GM19372 (cell line): ENCODE measurements around the gene CRABP2.

Experiments
- ATAC-seq: cut with Tn5 transposase; IDR thresholded peaks from one replicate; pipeline ENCODE4 v1.9.1; 2021; ENCODE audit warnings: mild to moderate bottlenecking, low read depth, moderate library complexity; ENCODE audit not compliant: unreplicated experiment

Gene CRABP2

DNA sequence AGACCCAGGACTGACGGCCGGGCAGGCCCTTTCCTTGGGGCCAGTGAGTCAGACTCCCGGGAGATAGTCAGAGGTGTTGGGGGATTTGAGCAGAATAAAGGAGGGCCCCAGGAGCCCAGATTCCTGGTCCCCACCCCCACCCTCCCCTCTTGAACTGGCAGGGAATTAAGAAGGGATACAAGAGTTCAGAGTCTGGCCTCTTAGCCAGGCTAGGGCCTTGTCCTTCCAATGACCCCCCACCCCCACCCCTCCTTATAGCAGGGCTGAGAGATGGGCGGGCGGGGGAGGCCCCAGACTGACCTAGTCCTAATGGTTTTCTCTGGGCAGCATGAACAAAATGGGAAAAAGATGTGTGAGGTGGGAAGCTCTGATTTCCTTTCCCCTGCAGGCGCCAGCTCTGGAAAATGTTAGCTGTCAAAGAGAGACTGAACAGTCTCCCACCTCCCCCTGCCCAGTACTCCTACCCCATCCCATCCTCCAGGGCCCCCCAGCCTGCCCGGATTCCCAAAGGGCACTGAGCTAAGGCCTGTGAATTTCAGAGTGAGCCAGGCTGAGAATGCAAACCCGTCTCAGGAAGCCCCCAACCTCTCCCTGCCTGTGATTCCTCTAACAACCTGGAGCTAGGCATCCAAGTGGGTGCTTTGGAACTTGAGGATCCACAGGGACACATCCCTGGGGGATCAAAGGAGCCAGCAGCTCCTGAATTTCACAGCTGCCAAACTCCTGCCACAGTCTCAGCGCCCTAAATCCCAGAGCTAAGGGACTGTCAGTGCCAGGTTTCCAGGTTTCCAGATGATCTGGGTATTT is 5.8 kb upstream of the CRABP2 start:
- ATAC-seq, result no peak

DNA sequence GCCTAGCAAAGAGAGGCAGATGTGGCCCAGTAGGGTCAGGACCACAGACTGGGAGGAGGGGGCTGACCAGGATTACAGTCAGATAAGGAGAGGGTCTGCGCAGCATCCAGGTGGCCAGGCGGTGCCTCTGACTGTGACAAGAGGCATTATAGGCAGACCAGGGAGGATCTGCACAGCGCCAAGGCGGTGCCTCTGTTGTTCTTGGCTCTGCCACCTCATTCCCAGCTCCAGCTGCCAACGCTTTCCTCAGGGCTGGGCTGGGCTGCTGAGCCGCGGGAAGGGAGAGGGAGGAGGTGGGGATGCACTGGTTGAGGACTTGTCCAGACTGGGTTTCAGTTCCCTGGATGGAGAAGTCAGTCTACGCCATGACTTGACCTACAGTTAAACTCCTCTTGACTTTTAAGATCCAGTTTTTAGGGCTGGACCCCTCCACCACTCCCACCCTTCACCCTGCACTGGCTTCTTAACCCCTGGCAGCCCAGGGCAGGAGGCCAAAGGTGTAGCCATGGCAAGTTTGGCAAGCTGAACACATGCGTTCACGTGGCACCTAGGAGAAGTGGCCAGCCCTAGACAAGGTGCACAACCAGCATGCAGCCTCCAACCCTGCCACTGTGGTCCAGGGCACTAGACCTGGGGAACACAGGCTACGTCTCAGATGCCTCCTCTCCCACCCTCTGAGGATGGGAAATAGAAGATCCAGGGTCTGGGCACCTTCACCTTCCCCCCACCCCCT is 4.5 kb upstream of the CRABP2 start:
- ATAC-seq, result no peak

DNA sequence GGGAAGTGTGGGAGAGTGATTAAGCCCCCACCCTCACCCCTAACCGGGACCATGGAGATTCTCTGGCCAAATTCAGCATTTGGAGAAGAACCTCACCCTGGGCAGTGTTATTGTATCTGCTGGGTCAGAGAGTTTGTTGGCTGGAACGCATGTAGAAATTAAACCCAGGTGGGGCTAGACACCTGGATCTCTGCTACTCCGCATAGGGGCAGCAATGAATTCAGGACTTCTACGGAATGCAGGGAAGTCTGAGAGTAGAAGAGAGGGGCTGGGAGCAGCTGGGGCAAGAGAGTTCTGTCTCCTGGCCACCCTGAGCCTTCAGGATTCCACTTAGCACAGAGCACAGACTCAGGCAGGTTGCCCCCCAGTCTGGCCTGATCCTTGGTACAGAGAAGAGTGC is 3.6 kb upstream of the CRABP2 start:
- no peak for ATAC-seq

DNA sequence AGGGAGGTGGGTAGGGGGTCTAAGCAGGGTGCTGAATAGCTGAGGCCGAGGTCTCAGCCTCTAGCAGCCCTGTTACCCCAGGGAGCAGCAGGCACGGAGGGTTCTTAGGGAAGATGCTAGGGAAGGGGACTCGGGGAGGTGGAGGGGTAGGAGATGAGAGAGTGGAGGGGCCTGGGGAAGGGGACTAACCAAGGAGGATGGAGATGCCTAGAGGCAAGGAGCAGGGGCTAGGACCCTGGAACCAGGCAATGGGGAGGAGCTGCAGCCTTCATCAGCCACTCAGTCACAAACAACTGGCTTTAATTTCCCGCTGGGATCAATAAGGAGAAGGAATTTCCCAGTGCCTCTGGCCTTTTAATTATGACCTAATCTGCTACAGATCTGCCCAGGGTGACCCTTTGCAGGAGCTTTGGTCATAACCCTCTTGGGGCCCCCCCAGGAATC is 2.9 kb upstream of the CRABP2 start:
- ATAC-seq, result no peak

DNA sequence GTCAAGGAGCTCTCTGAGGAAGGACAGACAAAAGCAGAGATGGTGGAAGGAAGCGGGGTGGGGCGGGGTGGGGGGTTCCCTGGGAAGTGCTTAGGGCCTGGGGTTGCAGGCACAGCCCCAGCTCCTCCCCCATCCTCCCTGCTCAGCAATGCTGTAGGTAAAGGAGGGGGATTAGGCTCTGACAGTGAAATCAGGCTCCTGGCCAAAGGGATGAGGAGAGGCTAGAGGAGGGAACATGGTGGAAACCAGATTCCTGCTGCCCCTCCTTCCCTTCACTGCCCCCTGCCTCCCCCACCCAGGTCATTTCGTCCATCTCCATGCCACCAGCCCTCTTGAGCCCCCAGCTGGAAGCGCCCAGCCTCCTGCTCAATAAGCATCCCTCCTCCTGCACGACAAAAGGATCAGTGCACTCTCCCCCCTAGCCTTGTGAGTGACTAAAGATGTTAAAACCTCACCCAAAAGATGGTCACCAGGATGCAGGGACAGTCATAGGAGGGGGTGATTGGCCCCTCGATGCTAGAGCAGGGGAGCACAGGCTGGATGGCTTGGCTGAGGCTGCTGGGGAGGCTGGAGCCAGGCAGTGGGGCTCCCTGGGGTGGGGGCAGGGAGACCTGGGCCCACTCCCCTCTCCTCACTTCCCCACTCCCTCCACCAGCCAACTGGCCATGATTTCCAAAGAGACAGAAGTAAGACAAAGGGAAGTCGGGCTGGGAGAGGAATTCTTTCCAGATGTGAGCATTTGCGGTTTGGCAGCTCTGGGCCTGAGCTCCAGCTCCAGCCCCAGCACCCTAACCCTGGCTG is 2.2 kb upstream of the CRABP2 start:
- no peak for ATAC-seq

DNA sequence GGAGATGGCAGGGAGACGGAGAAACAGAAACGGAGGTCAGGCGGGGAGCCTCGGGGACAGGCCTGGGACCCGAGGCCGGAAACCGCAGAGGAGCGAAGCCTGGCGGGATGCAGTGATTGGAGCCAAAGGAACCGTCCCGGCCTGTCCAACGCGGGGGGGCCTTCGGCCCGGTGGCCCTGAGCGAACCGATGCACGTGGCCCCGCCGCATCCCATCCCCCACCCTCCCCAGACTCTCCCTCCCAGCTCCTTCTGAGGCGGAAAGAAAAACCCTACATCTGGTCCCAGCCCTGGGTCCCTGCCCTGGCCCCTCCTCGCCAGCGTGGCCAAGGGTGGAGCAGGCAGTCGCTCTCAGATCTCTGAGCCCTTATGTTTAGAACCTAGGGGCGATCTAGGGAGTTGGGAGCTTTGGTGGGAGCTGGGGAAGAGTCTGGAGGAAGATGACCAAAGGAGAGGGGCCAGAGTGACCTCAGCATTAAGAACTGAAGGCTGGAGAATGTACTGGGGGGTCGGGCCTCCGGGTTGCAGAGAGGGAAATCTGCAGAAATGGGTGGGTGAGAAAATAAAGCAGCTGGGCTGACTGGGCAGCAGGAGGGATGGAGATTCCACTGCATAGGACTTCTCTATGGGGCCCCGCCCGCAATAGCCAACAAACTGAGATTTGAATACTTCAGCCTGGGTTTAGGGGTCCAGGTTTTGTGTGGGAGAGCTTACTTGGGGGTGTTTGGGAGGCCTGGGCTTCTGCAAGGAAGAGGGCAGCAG is 1.5 kb upstream of the CRABP2 start:
- no peak for ATAC-seq

DNA sequence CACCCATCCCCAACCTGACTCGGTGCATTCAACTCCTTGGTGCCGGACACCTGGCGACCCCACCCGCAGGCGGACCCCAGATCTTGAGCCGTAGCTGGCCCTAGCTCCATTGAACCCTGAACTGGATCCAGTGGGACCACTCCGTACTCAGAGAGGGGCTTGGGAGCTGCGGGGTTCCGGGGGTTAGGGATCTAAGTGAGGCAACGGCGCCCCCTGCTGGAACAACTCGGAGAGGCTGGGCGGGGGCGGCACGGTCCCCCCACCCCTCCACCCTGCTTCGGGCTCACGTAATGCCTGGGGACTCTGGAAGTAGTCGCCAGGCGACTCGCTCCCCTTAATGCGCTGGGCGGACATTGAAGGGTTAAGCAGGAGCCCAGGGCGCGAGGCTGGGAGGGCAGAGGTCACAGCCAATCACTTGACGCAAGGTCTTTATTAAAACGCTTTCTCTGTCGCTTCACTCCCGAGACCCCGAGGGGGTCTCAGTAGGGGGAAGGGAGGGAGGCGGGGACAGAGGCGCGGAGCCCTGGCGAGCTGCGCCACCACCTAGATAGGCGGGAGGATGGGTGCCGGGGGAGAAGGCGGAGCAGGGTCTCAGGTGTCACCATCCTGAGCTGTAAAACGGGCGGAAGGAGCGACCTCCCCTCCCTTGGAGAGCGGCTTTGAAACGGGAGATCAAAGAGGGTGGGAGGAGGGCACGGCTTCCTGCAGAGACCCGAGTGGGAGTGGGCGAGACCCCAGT is 704 bp upstream of the CRABP2 start:
- no peak for ATAC-seq

DNA sequence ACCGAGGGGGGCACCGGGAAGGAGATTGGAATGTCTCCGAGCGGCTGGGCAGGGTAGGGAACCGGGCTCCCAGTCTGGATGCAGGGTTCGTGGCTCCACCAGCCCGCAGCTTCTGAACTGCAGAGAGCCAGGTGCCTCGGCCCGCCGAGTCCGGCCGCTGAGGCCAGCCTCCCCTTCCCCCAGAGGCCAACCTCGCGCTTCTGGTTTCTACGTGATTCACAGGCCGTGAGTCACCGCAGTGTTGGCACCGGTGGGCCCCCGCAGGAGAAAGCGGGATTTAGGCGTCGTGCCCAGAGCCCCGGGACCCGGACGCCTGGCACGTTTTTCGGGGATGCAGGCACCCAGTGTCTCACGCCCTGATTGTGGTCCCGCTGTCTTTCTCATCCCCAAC is 458 bp downstream of the CRABP2 start:
- ATAC-seq, result no peak

DNA sequence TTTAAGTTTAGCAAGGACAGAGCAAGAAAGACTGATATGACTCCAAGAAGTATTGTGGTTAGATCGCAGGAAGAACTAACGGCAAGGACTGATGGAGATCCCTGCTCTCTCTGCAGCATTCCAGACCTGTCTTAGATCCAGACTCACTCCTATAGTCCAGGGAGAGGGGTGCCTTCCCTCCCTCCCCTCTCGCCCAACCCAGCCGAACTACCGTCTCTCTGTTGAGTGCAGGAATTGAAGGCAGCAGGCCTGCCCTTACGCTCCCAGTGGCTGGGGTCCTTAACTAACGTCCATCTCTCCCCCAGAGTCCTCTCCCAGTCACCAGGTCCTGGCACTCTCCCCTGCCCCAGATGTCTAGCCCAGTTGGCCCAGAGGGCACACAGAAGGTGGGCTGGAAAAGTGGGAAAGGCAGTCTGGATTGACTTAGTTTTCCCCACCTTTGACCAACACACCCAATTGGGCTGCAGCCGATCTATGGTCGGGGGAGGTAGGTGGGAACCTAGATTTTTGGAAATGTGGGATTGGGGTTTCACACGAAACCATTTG is 1.1 kb downstream of the CRABP2 start:
- no peak for ATAC-seq

DNA sequence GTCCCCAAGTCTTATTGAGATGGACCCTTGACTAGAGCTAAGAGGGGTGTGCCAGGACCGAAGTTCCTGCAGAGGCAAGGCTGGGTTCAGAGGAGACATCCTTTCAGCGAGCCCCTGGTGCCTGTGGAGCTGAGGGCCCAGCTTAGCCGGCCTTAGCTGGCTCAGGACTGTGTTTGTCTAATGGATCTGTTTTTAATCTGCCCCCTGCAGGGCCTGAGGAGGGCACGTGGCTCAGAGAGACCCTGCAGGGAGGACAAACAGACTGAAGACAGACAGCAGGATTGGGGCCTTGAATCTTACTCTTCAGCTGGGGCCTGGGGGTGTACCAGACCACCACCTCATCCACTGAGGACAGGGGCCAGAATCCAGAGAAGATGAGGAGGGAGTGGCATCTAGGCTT is 1.6 kb downstream of the CRABP2 start:
- ATAC-seq, result no peak

DNA sequence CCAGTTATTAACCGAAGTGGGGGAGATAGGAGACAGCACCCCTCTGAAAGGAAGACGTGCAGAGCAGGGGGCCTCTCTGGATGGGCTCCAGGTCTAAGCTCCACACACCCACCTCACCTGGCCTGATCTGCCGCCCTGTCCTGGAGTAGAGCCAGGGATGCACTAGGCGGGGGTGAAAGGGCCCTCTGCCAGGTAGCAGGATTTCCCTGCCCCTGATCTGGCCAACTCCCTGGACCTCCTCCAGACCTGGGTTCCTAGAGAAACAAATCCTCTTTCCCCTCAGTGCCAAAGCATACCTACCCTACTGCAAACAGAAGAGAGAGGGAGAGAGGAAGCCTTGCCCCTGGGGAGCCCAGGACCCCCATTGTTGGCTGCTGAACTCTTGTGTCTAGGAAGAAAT is 2.0 kb downstream of the CRABP2 start:
- ATAC-seq, result no peak

DNA sequence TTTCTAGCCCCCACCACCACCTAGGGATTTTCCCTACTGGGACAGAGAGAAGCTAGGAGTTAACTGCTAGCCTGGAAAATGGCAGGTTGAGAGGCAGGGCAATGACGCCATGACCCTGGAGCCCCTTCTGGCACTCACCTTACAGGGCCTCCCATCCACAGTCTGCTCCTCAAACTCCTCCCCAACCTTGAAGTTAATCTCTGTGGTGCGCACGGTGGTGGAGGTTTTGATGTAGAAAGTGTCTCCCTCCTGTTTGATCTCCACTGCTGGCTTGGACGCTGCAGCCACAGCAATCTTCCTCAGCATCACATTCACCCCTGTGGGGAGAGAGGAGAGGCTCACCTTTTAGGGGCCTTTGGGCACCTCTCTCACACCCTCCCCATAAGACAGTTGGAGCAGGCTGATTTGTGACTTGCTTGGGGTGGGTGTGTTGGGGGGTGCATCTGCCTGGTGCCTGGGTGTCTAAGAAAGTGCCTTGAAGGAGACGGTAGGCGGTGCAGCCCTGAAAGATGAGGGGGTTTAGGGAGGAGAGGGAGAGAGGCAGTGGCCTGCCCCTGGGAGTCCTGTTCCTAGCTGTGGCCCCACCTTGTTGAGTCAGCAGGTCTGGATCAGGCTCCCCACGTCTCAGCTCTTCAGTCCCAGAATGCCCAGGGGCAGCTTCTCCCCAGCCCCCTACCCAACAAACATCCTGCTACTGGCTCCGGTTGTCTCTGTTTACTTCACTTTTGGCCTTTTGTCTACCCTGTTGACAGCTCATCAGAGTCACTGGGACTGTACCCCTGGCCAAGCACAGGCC is 4.4 kb downstream of the CRABP2 start:
- no peak for ATAC-seq

DNA sequence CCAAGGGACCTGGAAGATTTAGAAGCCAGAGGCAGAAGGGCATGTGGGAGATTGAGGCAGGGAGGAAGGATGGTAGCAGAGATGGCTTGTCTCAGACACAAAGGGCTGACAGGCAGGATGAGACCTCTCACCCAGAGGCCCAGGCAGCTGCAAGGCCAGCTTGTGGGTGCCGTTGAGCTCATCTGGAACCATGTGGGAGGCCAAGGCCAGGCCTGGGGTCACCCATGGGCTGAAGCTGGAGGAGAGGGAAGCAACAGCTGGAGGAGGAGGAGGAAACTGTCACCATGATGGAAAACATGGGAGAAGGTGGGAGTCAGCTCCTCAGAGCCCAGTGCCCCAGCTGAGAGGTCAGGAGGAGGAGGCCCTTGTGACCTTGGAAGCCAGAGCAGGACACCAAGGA is 6.4 kb downstream of the CRABP2 start:
- ATAC-seq, result no peak

DNA sequence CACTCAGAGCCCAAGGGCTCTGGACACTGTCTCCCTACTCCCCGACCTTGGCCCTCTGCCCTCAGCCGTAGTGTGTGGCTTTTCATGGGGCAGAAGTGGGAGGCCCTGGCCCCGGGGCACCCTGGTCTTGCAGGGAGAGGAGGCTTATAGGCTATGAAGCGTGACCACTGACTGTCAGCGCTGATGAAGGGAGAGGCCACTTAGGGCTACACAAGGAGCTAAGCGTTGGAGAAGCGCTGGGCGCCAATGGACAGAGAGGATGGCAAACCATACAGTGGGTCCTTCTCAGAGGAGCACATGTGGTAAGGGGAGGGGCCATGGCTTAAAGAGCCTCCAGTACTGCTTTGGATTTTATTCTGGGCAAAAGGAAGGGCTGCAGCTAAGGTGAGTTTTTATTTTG is 7.9 kb downstream of the CRABP2 start:
- no peak for ATAC-seq

DNA sequence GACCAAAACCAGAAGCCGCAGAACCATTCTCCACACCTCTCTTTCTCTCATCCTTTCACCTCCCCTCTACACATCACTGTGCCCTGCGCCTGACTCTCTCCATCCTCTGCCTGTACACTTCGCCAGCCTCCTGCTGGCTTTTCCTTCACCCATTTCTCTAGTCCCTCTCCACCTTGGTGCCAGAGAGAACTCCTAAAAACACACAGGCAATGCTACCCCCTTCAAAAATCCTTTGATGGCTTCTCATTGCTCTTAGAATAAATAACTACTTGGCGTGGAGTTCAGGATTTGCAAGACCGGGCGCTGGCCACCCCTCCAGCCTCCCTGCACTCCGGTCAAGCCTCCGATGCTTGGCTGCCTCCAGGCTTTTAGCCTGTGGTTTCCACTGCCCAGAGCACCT is 8.6 kb downstream of the CRABP2 start:
- ATAC-seq, result no peak

DNA sequence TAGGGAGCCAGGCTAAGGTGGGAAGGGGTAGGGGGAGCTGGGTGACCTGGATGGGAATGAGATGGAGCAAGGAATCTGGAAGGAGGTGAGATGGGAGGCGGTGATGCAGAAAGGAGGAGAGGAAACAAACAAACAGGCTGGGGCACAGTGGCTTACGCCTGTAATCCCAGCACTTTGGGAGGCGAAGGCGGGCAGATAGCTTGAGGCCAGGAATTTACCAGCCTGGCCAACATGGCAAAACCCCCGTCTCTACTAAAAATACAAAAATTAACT is 10.8 kb downstream of the CRABP2 start:
- no peak for ATAC-seq

DNA sequence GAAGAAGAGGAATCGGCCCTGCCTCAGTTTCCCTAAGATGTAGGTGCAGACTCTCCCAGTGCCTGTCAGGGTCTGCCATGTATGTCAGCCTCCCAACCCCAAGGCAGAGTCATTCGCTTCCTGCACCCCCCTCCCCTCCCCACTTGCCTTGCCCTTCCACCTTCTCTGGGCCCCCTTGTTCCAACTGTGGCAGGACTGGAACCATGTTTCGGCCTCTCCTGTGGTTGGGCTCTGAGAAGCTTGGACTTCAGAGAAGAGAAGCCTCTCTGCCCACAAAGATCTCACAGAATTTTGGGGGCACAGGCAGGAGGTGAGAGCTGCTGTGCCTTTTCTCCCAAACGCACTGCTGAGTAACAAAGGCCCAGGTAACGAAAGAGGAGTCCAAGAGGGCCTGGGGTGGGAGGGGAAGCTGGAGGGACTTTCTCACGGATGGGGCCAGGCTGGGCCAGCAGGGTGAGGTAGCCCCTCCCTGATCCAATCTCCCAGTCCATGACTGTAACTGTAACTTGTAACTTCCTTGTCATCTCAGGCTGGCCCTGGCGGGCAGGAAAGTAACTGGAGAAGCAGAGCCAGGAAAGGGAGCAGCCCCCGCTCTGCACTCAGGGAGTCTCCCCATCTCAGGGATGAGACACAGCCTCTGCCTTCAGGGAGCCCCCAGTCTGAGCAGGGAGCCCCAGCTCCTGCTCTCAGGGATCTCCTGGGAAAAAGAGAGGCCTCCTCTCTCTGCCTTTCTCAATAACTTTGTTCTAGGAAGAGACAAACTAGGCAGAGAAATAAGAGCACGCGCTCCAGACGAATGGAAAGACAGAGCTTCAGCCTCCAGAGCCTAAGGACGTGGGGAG is 11.3 kb downstream of the CRABP2 start:
- no peak for ATAC-seq
